Naive thymus-derived CD4-positive, alpha-beta T cell (primary cell): ENCODE results near the gene RPS27A. TPM values are rescaled to one million over a fixed set of nuclear protein-coding genes. Genes with fewer than 3 reads are reported as not detected.
A peak's percentile ranks its signal among the peaks of the same experiment; 100 is the strongest.
"Not testable (repeated sequence)": the region's sequence is repeated elsewhere in the genome, so short reads cannot be mapped to it uniquely, and the experiment has no call there.

Experiments used
- ATAC-seq: fragments of 150-1000 bp; cut with Tn5 transposase; 2 replicates; pipeline ENCODE4 v1.10.0; 2021; ENCODE audit warnings: mild to moderate bottlenecking, moderate library complexity
- CTCF ChIA-PET: fragments of 350-600 bp; sonication (Branson Sonifier 250); formaldehyde crosslinking; loops from one replicate; lab custom pipeline; 2021; ENCODE audit warnings: antibody characterized with exemption; lab: Charles Lee
- POLR2A ChIA-PET: fragments of 350-600 bp; sonication (Branson Sonifier 250); formaldehyde crosslinking; loops from one replicate; lab custom pipeline; 2021; ENCODE audit warnings: antibody characterized with exemption, inconsistent platforms; lab: Charles Lee
- DNase-seq, 9 donors: peaks; one replicate each; pipeline versions ENCODE4 v3.0.0 to v3.0.0-alpha.2; 2020 to 2022; ENCODE audit warnings: mixed read lengths in 1 of 9
- H3K27ac ChIP-seq: one replicate; pipeline ENCODE4 v1.7.0; 2013; ENCODE audit warnings: mild to moderate bottlenecking, low read depth, low read length, moderate library complexity
- H3K27me3 ChIP-seq, 2 donors: one replicate each; pipeline ENCODE4 v1.7.0; 2013; ENCODE audit warnings: low read length in 2 of 2, mild to moderate bottlenecking in 2 of 2, moderate library complexity in 2 of 2; ENCODE audit not compliant: control insufficient read depth in 2 of 2, insufficient read depth in 2 of 2
- H3K36me3 ChIP-seq, 3 experiments: 1 replicate in 2 of 3; 2 replicates in 1 of 3; pipeline ENCODE4 v1.7.0; 2013; ENCODE audit warnings: low read length in 3 of 3, mild to moderate bottlenecking in 3 of 3, moderate library complexity in 1 of 3; ENCODE audit not compliant: insufficient read depth in 3 of 3, control insufficient read depth in 2 of 3
- H3K4me1 ChIP-seq, 2 donors: one replicate each; pipeline ENCODE4 v1.7.0; 2013; ENCODE audit warnings: low read length in 2 of 2, mild to moderate bottlenecking in 2 of 2, moderate library complexity in 1 of 2; ENCODE audit not compliant: control insufficient read depth in 2 of 2, insufficient read depth in 2 of 2
- H3K4me3 ChIP-seq: 2 replicates; pipeline ENCODE4 v1.7.0; 2013; ENCODE audit warnings: mild to moderate bottlenecking, low read length
- H3K9me3 ChIP-seq, 3 experiments: 1 replicate in 2 of 3; 2 replicates in 1 of 3; pipeline ENCODE4 v1.7.0; 2013; ENCODE audit warnings: low read length in 3 of 3; ENCODE audit not compliant: control insufficient read depth in 2 of 3
- H3K27ac Mint-ChIP-seq, 9 donors: one replicate each; pipeline ENCODE4 v1.8.0; 2020 to 2022; ENCODE audit warnings: mixed read lengths in 9 of 9, mild to moderate bottlenecking in 8 of 9, moderate library complexity in 5 of 9, inconsistent platforms in 2 of 9
- H3K27me3 Mint-ChIP-seq, 5 donors: one replicate each; pipeline ENCODE4 v1.8.0; 2021 to 2022; ENCODE audit warnings: mixed read lengths in 5 of 5, mild to moderate bottlenecking in 1 of 5
- H3K36me3 Mint-ChIP-seq, 5 donors: one replicate each; pipeline ENCODE4 v1.8.0; 2020 to 2022; ENCODE audit warnings: mixed read lengths in 5 of 5, mild to moderate bottlenecking in 3 of 5, inconsistent platforms in 1 of 5
- H3K4me1 Mint-ChIP-seq, 7 donors: one replicate each; pipeline ENCODE4 v1.8.0; 2020 to 2022; ENCODE audit warnings: mixed read lengths in 7 of 7, mild to moderate bottlenecking in 3 of 7, inconsistent platforms in 1 of 7
- H3K4me3 Mint-ChIP-seq, 10 donors: one replicate each; pipeline ENCODE4 v1.8.0; 2020 to 2022; ENCODE audit warnings: mild to moderate bottlenecking in 10 of 10, mixed read lengths in 10 of 10, moderate library complexity in 6 of 10, inconsistent platforms in 2 of 10
- H3K9me3 Mint-ChIP-seq, 11 donors: one replicate each; pipeline ENCODE4 v1.8.0; 2020 to 2022; ENCODE audit warnings: mixed read lengths in 11 of 11, mild to moderate bottlenecking in 4 of 11, inconsistent platforms in 1 of 11, moderate library complexity in 1 of 11
- intact Hi-C, 2 donors: fragments of 100-400 bp; cut with micrococcal nuclease; formaldehyde crosslinking; loops; one replicate each; pipeline ENCODE4 v1.15.1; 2023
- polyA plus RNA-seq, 2 donors: library from polyadenylated mRNA; unstranded; fragments of 300-500 nt; fragmentation: Illumina TruSeq; gene quantifications; one replicate each; pipeline ENCODE4 v1.2.3, GENCODE V29; 2021
- total RNA-seq, 6 experiments: library from RNA in 5 of 6; stranded (reverse) in 5 of 6; gene quantifications; 1 replicate in 5 of 6; 2 replicates in 1 of 6; pipeline ENCODE4 v1.2.3 and lab custom pipeline; 2021 to 2026

RPS27A gene
- total and polyA plus RNA-seq, 7 experiments from 2014 or later, result 948 to 4,603 (median 2,191) TPM

GRCh38 chr2:55279214-55279835, 46.8 kb downstream of the RPS27A start:
- CTCF ChIA-PET, H3K9me3 Mint-ChIP-seq, ATAC-seq, H3K4me3 ChIP-seq, H3K36me3 Mint-ChIP-seq, intact Hi-C loops, POLR2A ChIA-PET, H3K36me3 ChIP-seq, H3K27me3 Mint-ChIP-seq, H3K4me3 Mint-ChIP-seq, H3K27ac ChIP-seq, H3K9me3 ChIP-seq, H3K4me1 ChIP-seq, H3K27me3 ChIP-seq, DNase-seq: not testable (repeated sequence)
- H3K27ac Mint-ChIP-seq, result peak overlapping the region in 1 of 9 donors; percentile 43
- H3K4me1 Mint-ChIP-seq, result peaks cover 11 to 29% (median 19%) of the 10 kb centered on the region in 7 donors

- H3K4me3 Mint-ChIP-seq, H3K27me3 Mint-ChIP-seq, H3K36me3 Mint-ChIP-seq, H3K27me3 ChIP-seq, ATAC-seq, DNase-seq, H3K9me3 Mint-ChIP-seq, H3K9me3 ChIP-seq, H3K4me1 ChIP-seq, CTCF ChIA-PET, H3K36me3 ChIP-seq, H3K4me3 ChIP-seq, H3K27ac ChIP-seq: not testable (repeated sequence)
- peaks cover 11 to 32% (median 21%) of the 10 kb centered on the region in 7 donors for H3K4me1 Mint-ChIP-seq
- POLR2A ChIA-PET, result interaction anchor here (2.6 kb wide), 1 partner anchor 10 kb away, joined by 21 read pairs; the partner anchor contains the start of gene MTIF2
- intact Hi-C loops, result loop anchor here (5.0 to 10.0 kb wide), 4 partner anchors 137 to 1165 kb away; partner anchors contain the start of genes ACYP2 (in 1 of the 2), CCDC88A (in 1 of the 2), EML6 (in 1 of the 2) and PNPT1 (in 1 of the 2)
- H3K27ac Mint-ChIP-seq, result peak overlapping the region in 1 of 9 donors; percentile 73
Measured at GRCh38 chr2:55279859-55280424, 47.5 kb downstream of the RPS27A start.

GRCh38 chr2:55280851-55281546, 48.5 kb downstream of the RPS27A start:
- peak overlapping the region; percentile 93 for H3K27ac ChIP-seq
- peak overlapping the region; percentile 52 to 99 (median 98) for H3K27ac Mint-ChIP-seq
- intact Hi-C loops, result loop anchor here (5.0 to 10.0 kb wide), 4 partner anchors 136 to 1166 kb away; partner anchors contain the start of genes ACYP2 (in 1 of the 2), CCDC88A (in 1 of the 2), EML6 (in 1 of the 2) and PNPT1 (in 1 of the 2)
- H3K36me3 Mint-ChIP-seq, H3K4me3 ChIP-seq, H3K9me3 ChIP-seq, CTCF ChIA-PET, DNase-seq, H3K36me3 ChIP-seq, H3K27me3 ChIP-seq, H3K4me1 ChIP-seq, ATAC-seq, H3K9me3 Mint-ChIP-seq, H3K27me3 Mint-ChIP-seq: not testable (repeated sequence)
- H3K4me3 Mint-ChIP-seq, result peak overlapping the region; percentile 17 to 97 (median 66)
- H3K4me1 Mint-ChIP-seq, result peaks cover 11 to 37% (median 23%) of the 10 kb centered on the region in 7 donors
- POLR2A ChIA-PET, result interaction anchor here (0.8 to 2.6 kb wide), 4 partner anchors 11 to 233 kb away, joined by 3 to 21 read pairs (median 5); partner anchors contain the start of gene MTIF2

- Mint-ChIP-seq H3K36me3 (peaks cover 0 to 8% (median 1%) of the 10 kb centered on the region in 5 donors), H3K27me3 (peaks cover 0 to 2% (median 0%) of the 10 kb centered on the region in 5 donors), H3K27ac (peak overlapping the region; percentile 94 to 99 (median 98)), H3K4me3 (peak overlapping the region; percentile 87 to 97 (median 92)), H3K9me3 (no peaks in the 10 kb centered on the region), H3K4me1 (peaks cover 11 to 43% (median 29%) of the 10 kb centered on the region in 7 donors)
- intact Hi-C loops, result loop anchor here (1.0 to 10.0 kb wide), 10 partner anchors 13 to 1168 kb away; partner anchors contain the start of genes CFAP36 (in 2 of the 2), CLHC1 (in 2 of the 2), MTIF2 (in 2 of the 2) and PPP4R3B (in 2 of the 2)
- no peaks in the 10 kb centered on the region for H3K9me3 ChIP-seq
- peak overlapping the region; percentile 80 for H3K4me3 ChIP-seq
- ATAC-seq (peak; percentile 99), DNase-seq (peak; percentile 78 to 87 (median 83))
- H3K4me1 ChIP-seq, result peaks cover 0 to 4% of the 10 kb centered on the region in 2 donors
- peaks cover 0 to 3% (median 0%) of the 10 kb centered on the region in 3 experiments for H3K36me3 ChIP-seq
- ChIA-PET POLR2A (interaction anchor here (0.6 to 2.6 kb wide), 6 partner anchors 12 to 336 kb away, joined by 3 to 21 read pairs (median 4); partner anchors contain the start of genes CFAP36, CLHC1, MTIF2 and PPP4R3B), CTCF (interaction anchor here (0.6 kb wide), 1 partner anchor 38 kb away, joined by 4 read pairs; no protein-coding TSS in a partner anchor)
- H3K27me3 ChIP-seq, result no peaks in the 10 kb centered on the region
- H3K27ac ChIP-seq, result peak overlapping the region; percentile 93
Measured at GRCh38 chr2:55282110-55282917, 49.8 kb downstream of the RPS27A start.

- H3K27me3 ChIP-seq, result no peaks in the 10 kb centered on the region
- peak overlapping the region in 6 of 9 donors; percentile 13 to 99 (median 58) for H3K27ac Mint-ChIP-seq
- ATAC-seq (no peak), DNase-seq (no peak)
- H3K27ac ChIP-seq, result peak overlapping the region; percentile 93
- peaks cover 0 to 3% (median 0%) of the 10 kb centered on the region in 3 experiments for H3K36me3 ChIP-seq
- H3K4me1 ChIP-seq, result peaks cover 0 to 4% of the 10 kb centered on the region in 2 donors
- peak overlapping the region; percentile 34 to 97 (median 92) for H3K4me3 Mint-ChIP-seq
- ChIA-PET CTCF (no interaction called here), POLR2A (interaction anchor here (1.0 kb wide), 1 partner anchor 51 kb away, joined by 3 read pairs; the partner anchor contains the start of genes CLHC1 and RPS27A)
- H3K36me3 Mint-ChIP-seq, result peaks cover 0 to 8% (median 1%) of the 10 kb centered on the region in 5 donors
- H3K9me3 ChIP-seq, result no peaks in the 10 kb centered on the region
- intact Hi-C loops, result loop anchor here (5.0 to 10.0 kb wide), 4 partner anchors 134 to 1168 kb away; partner anchors contain the start of genes ACYP2 (in 1 of the 2), CCDC88A (in 1 of the 2), EML6 (in 1 of the 2) and PNPT1 (in 1 of the 2)
- peaks cover 0 to 2% (median 0%) of the 10 kb centered on the region in 5 donors for H3K27me3 Mint-ChIP-seq
- H3K4me1 Mint-ChIP-seq, result peaks cover 11 to 48% (median 32%) of the 10 kb centered on the region in 7 donors
- H3K4me3 ChIP-seq, result no peak overlapping the region
- H3K9me3 Mint-ChIP-seq, result no peaks in the 10 kb centered on the region
Measured at GRCh38 chr2:55283083-55283482, 50.6 kb downstream of the RPS27A start.
